Kidney glomerular epithelial cell (primary cell): ENCODE data around the gene CEP131.
"Not testable (repeated sequence)": the region's sequence is repeated elsewhere in the genome, so short reads cannot be mapped to it uniquely, and the experiment has no call there.

ENCODE experiments used
- DNase-seq: peaks from one replicate; lab custom pipeline; 2025; lab: John Stamatoyannopoulos, UW

Gene CEP131

DNA sequence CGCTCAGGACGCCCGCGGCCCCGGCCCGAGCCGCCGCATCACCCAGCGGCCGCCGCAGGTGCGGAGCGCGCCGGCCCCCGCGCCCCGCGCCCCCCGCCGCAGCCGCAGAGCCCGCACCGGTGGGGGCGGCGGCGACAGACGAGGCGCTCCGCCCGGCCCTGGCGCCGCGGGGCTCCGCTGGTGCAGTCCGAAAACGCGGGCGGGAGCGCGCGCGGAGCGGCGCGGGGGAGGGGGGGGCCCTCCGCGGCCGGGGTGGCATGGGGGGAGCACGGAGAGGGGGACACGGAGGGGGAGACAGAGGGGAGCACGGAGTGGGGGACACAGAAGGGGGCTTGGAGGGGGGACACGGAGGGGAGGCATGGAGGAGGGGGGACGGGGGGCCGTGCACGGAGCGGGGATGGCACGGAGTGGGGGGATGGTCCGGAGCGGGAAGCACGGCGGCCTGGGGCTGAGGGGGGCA, 56.7 kb downstream of the CEP131 start, which contains the start of gene AATK:
TSS of gene AATK (minus strand) at position 189 of the 460 bp plus-strand sequence. CDS start 229 bp downstream, outside the sequence.
- no peak for DNase-seq

DNA sequence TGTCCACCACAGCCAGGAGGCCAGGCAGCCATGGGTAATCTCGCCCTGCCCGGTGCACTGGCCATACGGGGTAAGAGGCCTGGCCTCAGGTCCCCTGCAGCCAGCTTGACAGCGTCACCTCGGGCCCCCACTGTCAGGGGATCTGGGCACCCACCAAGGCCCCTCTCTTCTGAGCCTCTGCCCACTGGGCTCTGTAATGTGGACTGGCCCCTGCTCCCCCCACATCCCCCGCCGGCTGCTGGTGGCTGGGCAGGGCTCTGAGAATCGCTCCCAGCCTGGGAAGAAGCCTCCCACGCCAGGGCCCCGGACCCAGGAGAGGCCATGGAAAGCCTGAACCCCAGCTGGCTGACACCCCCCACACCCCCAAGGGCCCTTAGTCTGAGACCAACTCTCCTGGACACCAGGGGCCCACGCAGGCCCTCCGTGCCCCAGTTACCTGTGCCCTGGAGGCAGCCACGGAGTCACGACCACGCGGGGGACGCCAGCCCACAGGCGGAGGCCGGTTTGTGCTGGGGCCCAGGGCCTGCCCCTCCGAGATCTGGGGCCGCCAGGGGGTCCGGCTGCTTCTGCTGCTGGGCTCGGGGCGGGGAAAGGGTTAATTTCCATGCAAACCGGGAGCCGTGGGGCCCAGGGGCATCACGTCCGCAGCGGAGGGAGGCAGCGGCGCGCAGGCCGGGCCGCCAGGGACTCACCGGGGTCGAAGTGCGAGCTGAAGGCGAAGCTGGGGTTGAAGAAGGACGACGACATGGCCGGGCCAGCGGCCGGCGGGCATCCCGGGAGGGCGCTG, 57.3 kb downstream of the CEP131 start, which contains the start of gene PVALEF:
TSS of gene PVALEF (plus strand) at position 262 of the 787 bp plus-strand sequence. CDS start 15,720 bp downstream, outside the sequence.
- DNase-seq = no peak

DNA sequence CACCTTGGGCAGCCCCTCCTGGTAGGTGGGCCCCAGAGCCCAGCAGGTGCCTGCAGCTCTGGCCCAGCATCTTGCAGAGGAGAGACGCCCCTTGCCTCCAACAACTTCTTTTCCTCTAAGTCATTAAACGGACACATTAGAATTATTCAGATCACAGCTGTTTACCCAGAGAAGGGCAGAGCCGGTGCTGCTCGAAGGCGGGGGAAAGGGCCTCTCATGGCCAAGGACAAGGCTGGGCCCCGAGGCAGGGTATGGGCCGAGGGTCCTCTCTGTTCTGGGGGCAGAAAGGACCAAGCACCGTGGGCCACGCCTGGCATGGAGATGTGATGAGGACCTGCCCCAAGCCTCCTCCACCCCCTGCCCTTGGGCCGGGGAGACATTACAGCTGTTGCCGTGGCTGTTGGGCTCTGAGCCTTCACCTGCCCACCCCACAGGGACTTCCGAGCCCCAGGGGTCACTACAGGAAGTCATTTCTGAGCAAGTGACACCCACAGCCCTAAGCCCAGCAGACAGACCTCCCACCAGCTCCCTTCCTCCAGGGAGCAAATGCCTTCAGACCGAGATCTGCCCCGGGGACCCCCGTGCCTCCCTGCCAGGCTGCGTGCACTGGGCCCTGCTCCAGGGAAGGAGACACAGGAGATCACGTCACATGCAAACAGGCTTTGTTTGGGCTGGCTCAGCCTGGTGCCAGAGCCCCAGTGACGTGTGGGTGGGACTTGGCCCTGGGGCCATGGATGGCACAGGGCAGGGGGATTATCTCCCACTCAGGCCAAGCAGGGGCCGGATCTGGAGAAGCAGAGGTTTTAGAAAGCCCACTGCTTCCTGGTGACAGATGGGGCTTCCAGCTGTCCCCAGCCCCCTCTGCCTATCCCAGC, 58.2 kb downstream of the CEP131 start:
- no peak for DNase-seq

DNA sequence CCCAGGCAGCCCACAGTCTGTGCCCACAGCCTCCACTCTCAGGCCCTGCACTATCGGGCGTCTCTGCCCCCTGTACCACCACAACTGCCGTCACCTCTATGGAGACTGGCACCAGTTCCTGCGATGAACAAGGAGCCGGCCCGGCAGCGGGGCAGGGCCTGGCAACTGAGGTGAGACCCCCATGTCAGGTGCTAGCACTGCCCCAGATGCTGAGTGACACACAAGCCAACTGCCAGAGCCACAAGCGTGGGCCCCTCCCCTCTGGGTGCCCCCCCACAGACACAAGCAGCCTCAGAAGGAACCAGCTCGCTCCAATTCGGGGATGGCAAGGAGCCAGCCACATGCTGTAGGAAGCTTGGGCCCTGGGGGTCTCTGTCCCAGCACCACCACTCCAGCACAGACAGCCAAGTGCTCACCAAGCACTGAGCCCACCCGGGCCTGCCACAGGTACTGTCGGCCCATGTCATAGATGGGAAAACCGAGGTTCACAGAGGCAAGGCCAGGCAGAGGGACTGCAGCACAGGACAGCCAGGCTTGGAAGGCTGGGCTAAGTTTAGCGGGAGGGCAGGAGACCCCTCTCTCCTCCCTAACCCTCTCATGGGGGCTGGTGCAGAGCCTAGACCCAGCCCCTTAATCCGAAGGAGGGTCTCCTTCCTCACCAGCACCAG, 58.9 kb downstream of the CEP131 start:
- no peak for DNase-seq

DNA sequence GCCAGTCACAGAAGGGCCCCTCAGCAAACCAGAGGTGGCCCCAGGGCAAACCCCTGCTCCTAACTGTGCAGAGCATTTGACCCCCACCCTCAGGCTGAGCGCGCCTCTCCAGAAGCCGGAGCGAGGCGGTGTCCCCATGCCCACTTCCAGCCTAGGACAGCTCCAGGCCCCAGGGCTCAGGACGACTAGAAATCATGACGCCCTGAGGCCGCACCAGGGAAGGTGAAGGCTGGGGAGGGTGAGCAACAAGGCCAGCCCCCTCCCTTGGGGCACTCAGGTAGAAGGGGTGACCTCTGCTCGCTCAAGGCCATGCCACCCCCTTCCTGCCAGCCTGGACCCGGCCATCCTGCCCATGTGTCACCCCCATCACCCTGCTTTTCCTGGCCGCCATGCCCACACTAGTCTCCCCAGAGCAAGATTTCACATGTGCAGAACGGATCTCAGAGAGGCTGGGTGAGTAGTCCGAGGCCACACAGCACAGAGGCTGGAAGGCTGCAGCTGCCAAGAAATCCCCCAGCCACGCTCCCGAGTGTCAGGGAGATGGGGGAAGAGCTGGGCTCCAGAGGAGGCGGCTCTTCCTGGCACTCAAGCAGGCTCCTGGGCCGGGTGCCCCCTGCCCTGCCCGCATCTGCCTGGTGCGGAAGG, 59.6 kb downstream of the CEP131 start:
- DNase-seq = no peak

DNA sequence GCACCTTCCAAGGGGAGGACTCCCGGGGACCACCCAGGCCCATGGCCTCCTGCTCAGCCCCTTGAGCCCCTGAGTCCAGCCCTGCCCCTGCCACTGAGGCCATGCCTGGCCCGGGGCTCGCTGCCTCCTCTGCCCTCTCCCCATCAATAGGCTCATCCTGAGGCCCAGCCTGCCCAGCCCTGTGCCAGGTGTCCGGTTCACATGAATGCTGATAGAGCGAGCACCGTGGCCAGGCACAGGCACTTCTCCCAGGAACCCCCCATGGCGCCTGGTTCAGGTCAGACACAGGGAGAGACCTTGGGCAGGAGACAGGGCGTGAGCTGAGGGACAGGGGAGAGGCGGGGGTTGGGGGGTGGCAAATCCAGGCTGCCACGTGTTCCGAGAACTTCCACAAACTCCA, 60.3 kb downstream of the CEP131 start:
- no peak for DNase-seq

DNA sequence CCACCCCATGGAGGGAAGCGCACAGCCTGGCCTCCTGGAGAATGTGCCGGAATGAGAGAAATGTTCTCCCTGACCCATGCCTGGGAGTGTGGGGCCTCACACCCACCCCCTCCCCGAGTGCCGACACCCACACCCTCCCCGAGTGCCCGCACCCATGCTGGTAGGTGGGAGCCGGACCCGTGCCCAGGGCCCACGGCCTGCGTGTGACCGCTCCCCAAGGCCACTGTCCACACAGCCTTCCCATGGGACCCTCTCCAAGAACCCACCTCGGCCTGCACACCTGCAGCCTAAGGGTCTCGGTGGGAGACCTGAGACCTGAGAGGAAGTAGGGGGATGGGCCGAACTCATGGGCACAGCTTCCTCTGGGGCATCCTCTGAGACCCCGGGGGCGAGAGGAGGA, 60.8 kb downstream of the CEP131 start:
- no peak for DNase-seq

DNA sequence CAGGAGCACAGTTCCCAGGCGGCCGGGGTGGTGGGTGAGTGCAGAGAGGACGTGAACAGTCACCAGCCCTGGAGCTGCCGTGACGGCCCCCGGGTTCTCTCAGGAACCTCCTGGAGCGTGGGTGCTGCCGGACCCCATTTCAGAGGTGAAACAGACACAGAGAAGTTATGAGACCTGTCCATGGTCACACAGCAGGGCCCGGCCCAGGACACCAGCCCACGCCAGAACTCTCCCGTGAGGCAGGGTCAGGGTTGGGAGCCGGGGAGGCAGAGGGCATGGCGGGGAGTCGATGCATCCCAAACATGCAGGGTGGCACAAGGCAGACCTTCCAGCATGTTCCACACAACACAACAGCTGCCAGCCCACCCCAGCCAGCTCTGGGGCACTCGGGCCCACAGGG, 61.2 kb downstream of the CEP131 start:
- DNase-seq = no peak

DNA sequence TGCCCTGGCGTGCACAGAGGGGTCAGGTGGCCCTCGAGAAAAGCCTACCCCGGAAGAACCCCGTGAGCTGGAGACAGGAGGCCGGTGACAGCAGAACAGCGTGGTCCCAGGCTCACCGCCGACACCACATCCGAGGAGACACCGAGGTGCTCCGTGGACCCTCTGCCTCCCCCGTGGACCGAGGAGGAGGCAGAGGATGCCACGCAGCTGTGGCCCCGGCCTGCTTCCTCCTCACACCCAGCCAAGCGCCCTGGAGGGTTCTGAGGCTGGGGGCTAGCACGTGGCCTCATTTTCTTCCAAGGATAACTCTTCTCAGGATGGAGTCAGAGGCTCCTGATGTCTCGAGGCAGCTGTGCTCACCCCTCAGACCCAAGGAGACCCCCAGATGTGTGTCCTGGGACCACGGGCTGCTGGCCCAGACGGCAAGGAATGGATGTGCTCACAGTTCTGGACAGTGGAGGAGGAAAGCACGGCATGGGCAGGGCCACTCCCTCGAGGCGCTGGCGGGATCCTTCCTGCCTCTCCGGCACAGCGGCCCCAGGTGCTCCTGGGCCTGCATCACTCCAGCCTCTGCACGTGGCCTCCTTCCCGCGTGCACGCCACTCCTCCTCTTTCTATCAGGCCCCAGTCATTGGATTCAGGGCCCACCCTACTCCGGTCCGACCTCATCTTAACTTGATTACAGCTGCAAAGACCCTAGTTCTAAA, 61.9 kb downstream of the CEP131 start:
- DNase-seq = no peak

DNA sequence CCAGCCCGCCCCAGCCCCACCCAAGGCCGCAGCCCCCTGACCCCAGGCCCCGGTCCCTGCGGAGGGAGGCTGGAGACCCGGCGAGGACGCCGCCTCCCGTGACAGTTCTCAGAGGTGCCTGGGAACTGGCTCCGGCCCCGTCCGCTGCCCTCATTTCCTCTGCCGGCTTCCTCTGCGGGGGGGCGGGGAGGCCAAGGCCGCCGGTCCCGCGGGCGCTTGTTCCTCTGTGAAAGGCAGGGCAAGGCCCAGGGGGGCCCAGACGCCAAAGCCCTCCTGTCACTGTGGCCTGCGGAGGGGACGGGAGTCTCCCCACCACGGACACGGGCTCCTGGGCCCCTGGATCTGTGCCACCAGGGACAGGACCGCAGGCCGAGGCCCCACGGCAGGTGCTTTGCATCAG, 62.5 kb downstream of the CEP131 start:
- DNase-seq = no peak

DNA sequence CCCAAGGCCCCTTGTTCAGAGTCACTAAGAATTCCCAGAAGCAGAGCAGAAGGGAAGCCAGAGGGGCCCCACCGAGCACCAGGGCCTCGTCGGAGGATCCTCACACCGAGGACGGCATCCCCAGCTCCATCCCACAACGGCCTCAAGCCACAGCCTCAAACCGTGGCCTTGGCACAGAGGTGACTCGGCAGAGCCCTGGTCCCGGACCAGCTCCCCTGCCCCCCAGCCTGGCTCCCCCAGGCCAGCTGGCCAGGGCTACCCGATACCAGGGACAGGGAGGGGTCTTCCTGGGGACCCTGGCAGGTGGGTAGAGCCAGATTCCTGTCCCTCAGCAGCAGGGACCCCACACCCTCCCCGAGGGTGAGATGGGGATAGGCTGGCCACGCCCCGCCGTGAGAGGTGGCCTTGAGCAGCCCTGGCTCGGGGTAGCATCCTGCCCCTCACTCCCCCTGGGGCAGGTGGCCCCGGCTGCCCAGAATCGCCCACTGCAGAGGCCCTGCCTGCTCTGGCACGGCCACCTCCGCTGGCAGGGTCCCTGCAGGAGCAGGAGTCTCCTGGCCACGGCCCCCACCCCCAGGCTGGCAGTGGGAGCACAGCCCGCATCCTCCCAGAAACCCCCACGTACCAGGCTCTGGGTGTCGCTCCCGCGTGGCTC, 63.0 kb downstream of the CEP131 start:
- no peak for DNase-seq

DNA sequence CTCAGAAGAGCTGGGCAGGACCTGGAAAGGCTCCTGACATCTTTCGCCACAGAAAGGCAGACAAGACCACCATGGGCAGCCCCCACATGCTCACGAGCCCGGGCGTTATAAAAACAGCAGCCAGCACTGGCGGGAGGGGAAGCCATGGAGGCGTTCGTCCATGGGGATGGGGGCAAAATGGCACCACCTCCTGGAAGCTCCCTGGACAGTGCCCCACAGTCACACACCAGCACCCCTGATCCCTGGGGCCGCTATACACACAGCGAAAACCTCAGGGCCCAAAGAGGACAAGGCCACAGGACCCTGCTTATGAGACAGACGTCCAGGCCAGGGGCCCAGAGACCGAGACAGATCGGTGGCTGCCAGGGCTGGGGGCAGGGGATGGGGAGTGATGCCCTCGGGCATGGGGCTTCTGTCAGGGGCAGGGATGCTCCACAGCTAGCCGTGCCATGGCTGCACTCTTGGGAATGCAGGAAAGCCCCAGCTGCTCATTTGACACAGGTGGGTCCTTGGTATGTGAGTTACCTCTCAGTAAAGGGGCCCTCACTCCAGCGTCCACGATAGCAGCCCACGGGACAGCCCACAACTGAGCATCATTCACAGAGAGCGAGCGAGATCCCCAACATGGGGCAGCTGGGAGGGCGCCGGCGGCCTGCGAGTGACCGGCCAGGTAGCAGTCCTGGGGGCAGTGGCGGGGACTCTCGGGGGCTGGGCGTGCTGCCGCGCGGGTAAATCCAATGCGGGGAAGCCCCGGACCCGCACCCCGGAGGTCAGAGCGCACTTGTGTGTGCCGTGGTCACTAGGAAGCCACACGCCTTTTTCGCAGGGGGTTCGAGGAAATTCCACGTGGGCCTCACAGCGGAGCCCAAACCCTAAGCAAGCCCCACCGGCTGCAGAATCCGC, 63.8 kb downstream of the CEP131 start:
- DNase-seq = no peak

DNA sequence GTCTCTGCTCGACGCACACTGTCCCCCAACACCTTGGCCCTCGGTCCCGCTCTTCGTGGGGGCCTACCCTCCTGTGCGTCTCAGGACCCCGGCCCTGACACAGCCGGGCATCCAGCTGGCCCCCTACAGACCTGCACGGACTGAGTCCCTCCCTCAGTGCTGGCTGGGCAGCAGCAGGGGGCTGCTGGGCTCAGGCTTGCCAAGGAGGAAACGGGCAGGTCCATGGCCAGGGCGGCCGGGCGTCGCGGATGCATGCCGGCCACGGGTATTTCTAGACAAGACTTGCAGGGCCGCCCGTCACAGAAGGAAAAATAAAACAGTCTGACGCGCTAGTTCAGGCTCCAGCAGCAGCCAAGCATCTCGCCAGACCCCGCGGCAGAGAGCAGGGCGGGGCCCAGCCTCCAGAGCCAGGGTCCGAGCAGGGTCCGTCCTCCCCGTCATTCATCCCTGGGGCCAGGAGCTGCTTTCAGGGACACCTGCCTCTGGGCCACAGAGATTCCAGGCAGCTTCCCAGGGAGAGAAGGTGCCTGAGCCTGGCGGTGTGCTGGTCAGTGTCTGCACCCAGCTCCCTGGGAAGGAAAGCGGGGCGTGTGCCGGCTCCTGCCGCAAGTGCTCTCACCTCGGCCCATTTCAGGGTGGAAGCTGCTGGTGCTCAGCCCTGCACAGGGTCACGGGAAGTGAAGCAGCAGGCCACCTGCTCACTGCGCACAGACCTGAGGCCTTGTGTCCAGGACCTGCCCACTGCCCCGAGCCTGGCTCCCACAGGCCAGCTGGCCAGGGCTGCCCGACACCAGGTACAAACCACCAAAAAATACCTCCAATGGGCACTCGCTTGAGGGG, 64.7 kb downstream of the CEP131 start:
- DNase-seq = no peak

DNA sequence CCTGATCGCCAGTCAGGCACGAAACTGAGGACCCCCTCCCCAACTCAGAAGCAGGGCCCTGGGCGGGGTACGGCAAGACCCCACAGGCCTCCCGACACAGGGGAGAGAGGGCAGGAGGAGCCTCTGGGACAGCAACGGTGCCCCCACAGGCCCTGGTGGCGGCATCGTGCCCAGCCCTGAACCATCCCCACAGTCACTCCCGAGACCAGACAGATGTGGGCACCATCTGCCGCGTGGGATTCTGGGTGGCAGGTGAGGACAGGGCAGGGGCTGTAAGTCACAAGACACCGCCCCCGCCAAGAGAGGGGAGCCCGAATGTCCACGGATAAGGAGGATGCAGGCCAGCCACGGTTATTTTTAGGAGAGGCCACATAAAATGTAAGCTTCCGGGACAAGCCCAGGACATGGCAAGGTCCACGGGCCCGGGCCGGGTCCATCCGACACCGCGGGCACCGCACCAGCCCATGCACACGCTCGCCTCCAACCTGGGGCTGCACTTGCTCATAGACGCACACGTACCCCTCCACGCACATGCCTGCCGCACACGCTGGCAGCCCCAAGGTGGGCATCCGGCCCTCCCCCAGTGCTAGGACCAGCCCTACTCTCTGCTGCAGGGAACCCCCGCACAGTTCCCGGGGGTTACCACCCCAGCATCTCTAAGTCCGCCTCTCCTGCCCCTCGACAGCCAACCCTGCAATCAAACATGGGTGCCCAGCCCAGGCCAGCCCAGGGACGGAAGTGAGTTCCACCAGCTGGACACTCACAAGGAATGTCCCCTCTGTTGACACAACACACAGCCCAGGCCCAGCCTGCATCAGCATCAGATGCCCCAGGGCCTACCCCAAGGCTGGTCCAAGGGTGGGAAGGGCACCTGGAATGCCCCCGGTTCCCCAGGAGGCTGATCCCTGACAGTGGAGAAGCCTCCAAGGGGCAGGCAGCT, 65.6 kb downstream of the CEP131 start:
- DNase-seq = no peak

DNA sequence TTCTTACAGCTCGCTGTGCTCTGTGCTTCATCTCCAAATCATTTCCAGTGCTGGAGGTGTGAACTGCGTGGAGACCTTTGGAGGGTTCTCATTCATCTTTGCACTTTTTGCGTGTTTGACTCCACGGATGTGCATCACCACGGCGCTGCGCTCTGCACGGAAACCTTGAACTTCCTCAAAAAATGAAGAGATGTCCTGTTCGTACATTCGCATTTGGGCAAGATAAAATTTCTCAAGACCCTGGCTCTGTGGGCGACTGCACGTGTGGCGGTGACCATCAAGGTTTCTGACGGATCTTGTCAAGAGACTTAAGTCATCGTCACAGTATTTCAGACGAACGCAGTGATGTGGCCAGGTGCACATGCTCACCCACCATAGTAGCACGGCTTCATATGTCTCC, 67.8 kb downstream of the CEP131 start:
- DNase-seq = no peak

DNA sequence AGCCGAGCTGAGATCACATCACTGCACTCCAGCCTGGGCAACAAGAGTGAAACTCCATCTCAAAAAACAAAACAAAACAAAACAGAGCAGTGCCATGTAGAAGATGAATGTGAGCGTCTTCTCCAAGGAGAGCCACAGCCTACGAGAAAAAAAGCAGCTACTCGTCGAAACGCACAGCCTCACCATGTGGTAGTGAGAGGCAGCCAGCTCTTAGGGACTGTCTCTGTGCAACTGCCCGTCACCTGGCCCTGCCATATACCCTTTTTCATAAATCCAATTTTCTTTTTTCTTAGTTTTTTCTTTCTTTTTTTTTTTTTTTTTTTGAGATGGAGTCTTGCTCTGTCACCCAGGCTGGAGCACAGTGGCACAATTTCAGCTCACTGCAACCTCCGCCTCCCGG, 68.7 kb downstream of the CEP131 start:
- not testable (repeated sequence) for DNase-seq

DNA sequence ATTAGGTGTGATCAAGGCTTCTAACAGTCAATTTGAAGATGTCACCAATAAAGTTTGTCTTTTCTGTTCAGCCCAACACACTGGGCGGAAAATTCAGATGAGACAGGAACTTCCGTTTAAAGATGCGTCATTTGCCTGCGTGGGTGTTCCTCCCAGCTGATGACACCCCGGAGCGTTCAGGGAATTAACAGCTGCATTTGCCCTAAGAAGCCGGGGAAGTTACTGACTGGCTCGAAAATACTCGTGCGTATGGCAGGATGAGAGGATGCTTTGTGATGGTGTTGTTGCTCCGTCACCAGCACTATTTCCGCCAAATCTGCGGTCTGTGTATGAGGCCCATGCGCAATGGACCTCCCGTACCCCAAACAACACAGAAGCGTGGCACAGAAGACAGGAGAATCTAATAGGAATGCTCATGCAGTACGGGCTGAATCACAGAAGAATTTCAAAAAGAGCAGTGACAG, 69.4 kb downstream of the CEP131 start:
- DNase-seq = no peak
